ENCODE measurements around the gene GALNT10. TPM values are rescaled to one million over a fixed set of nuclear protein-coding genes. Genes with fewer than 3 reads are reported as not detected.

The GALNT10 gene
- total RNA-seq, 2 donors from 2014 or later, result 21.7 to 27.1 TPM

DNA sequence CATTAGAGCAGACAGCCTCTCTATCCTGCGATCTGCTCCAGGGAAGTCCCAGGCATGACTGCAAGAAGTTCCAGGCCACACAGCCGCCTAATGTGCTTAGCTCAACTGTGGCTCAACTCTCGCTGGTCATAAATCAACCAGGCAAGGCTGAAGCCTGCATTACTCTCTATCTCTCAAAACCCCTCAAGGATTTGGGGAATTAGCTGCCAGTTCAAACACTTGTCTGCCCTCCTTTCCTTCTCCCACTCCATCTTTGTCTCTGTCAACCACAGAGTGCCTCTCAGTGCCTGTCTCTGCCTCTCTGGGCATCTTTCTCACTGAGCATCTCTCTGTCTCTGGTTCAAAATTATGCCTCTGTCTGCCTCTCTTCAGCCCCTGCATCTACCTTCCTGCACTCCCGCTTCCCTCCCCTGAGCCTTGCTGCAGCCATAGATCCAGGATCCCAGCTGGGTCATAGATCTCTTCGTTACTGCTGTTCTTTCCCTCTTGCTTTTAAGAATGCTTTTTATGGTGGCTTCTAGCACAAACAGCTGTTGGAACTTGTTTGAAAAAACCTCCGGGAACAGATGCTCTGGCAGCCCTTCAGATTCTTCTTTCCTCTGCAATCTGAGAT is 27.9 kb upstream of the GALNT10 start:
- Histone ChIP-seq H3K9me3 (no peaks in the 10 kb centered on the region), H3K4me3 (no peak overlapping the region), H3K27me3 (replicated peaks; ENCODE audit: insufficient read depth) (no peaks in the 10 kb centered on the region), H3K36me3 (no peaks in the 10 kb centered on the region), H3K4me1 (replicated peaks) (no peaks in the 10 kb centered on the region), H3K27ac (no peak overlapping the region)
- TF ChIP-seq, protein P1, sequence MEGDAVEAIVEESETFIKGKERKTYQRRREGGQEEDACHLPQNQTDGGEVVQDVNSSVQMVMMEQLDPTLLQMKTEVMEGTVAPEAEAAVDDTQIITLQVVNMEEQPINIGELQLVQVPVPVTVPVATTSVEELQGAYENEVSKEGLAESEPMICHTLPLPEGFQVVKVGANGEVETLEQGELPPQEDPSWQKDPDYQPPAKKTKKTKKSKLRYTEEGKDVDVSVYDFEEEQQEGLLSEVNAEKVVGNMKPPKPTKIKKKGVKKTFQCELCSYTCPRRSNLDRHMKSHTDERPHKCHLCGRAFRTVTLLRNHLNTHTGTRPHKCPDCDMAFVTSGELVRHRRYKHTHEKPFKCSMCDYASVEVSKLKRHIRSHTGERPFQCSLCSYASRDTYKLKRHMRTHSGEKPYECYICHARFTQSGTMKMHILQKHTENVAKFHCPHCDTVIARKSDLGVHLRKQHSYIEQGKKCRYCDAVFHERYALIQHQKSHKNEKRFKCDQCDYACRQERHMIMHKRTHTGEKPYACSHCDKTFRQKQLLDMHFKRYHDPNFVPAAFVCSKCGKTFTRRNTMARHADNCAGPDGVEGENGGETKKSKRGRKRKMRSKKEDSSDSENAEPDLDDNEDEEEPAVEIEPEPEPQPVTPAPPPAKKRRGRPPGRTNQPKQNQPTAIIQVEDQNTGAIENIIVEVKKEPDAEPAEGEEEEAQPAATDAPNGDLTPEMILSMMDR (IDR thresholded peaks at IDR 0.05), result no peak
- TF ChIP-seq POLR2A (IDR thresholded peaks at IDR 0.05) (no peak), POLR2AphosphoS5 (IDR thresholded peaks at IDR 0.05) (no peak)
- no peak for DNase-seq (ENCODE audit: low spot score)
- 29% methylated on average over 6 of the region's 6 CpGs for WGBS
- intact Hi-C loops (cut with DNase I), result no loop called here

DNA sequence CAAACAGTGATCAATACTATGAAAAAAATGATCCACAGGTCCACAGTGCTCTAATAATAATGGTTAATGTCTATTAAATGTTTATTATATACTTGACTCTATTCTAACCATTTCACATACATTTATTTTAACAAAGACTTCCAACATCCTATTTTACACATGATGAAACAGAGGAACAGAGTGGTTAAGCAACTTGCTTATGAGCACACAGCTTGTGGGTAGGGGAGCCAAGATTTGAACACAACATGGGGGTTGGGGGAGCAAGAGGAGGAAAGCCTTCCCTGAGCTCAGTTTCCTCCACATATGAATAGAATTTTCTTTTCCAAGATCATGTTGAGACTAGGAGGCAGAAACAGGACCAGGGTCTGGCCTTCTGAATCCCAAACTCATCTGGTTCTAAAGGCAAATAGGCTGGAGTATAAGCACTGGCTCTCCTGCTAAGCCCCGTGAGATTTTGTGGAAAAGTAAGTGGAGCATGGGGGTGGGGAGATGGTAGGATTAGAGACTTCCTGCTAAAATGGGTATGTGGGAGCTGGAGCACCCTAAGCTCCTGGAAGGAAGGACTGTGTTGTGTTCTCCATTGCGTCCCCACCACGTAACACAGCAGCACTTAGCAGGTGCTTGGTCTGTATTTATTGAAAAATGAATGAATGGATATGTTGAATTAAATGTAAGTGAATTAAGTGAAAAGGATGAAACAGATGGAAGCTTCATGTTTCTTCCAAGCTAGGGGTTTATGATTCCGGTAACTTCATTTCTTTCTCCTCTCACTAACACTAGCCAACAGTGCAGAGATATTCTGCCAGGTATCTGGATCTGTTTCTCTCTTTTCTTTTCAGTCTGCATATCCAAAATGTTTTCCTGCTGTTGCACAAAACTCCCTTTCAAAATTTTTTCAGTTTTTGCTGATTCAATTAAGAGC is 26.9 kb upstream of the GALNT10 start:
- WGBS, result 66% methylated on average over 4 of the region's 4 CpGs
- Histone ChIP-seq H3K4me3 (no peak overlapping the region), H3K36me3 (no peaks in the 10 kb centered on the region), H3K4me1 (replicated peaks) (no peaks in the 10 kb centered on the region), H3K27ac (no peak overlapping the region), H3K27me3 (replicated peaks; ENCODE audit: insufficient read depth) (no peaks in the 10 kb centered on the region), H3K9me3 (no peaks in the 10 kb centered on the region)
- DNase-seq (ENCODE audit: low spot score), result no peak
- TF ChIP-seq, protein P1 (IDR thresholded peaks at IDR 0.05), result no peak
- TF ChIP-seq POLR2A (IDR thresholded peaks at IDR 0.05) (no peak), POLR2AphosphoS5 (IDR thresholded peaks at IDR 0.05) (no peak)
- intact Hi-C loops (cut with DNase I), result no loop called here

DNA sequence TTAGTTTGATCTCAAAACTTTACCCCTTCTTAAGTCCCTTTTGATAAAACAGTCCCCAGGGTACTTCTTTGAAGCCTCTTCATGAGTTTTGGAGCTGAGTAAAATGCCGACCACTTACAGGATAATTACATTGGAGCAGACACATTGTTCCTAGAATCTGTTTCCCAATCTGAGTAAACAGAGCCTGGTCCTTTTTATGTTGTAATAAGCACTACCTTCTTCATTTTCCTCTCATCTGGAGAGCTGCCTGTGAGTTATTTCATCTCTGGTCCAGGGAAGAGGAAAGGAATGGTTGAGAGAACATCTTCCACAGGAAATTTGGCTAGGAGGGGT is 26.3 kb upstream of the GALNT10 start:
- no peak for DNase-seq (ENCODE audit: low spot score)
- intact Hi-C loops (cut with DNase I), result no loop called here
- Histone ChIP-seq H3K36me3 (no peaks in the 10 kb centered on the region), H3K27ac (no peak overlapping the region), H3K4me3 (no peak overlapping the region), H3K9me3 (no peaks in the 10 kb centered on the region), H3K4me1 (replicated peaks) (no peaks in the 10 kb centered on the region), H3K27me3 (replicated peaks; ENCODE audit: insufficient read depth) (no peaks in the 10 kb centered on the region)
- WGBS, result 23% methylated on average over 1 of the region's 1 CpG
- TF ChIP-seq POLR2A (IDR thresholded peaks at IDR 0.05), result no peak
- TF ChIP-seq POLR2AphosphoS5 (IDR thresholded peaks at IDR 0.05), result no peak
- TF ChIP-seq, protein P1 (IDR thresholded peaks at IDR 0.05), result no peak

DNA sequence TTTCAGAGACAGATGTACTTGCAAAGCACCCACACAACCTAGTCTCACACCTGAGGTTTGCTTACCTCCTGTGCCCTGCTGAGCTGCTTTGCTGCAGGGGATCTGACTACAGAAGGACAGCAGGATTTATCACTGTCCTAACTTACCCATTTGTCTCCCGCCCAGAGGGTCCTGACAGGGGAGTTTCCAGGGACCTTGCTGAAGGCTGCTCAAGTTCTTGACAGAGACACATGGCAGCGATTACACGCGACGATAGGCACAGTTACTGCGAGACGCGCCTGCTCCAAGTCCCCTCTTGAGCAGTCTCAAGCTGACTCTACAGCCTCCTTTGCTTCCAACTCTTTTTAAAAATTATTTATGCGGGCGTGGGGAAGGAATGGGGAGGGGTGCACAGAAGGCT is 24.6 kb upstream of the GALNT10 start:
- WGBS, result 48% methylated on average over 10 of the region's 10 CpGs
- TF ChIP-seq POLR2A (IDR thresholded peaks at IDR 0.05) (no peak), POLR2AphosphoS5 (IDR thresholded peaks at IDR 0.05) (no peak)
- TF ChIP-seq, protein P1 (IDR thresholded peaks at IDR 0.05), result no peak

More for the DNA sequence above, 24.6 kb upstream of the GALNT10 start:
- no peak for DNase-seq (ENCODE audit: low spot score)
- H3K4me3 ChIP-seq, result no peak overlapping the region
- H3K36me3 ChIP-seq, result no peaks in the 10 kb centered on the region
- no peaks in the 10 kb centered on the region for H3K27me3 ChIP-seq (replicated peaks; ENCODE audit: insufficient read depth)
- H3K27ac ChIP-seq, result no peak overlapping the region
- no peaks in the 10 kb centered on the region for H3K9me3 ChIP-seq
- intact Hi-C loops (cut with DNase I), result no loop called here
- no peaks in the 10 kb centered on the region for H3K4me1 ChIP-seq (replicated peaks)
